GM19043 (cell line): ENCODE data around the gene DIPK1B.

Experiments
- ATAC-seq: cut with Tn5 transposase; IDR thresholded peaks from one replicate; pipeline ENCODE4 v1.9.1; 2021; ENCODE audit warnings: low read depth; ENCODE audit not compliant: unreplicated experiment

DIPK1B gene

DNA sequence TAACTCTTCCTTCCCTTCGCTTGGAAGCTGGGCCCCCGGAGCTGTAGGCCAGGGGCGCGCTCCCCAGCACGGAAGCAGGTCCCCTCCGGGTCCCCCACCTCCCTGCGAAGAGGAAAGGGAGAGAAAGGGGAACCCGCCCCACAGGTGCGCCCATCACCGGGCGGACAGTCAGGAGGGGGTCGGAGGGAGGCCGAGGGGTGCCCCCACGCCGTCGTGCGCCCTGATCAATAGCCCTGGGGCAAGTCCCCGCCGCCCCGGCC, 25.9 kb upstream of the DIPK1B start:
- no peak for ATAC-seq

DNA sequence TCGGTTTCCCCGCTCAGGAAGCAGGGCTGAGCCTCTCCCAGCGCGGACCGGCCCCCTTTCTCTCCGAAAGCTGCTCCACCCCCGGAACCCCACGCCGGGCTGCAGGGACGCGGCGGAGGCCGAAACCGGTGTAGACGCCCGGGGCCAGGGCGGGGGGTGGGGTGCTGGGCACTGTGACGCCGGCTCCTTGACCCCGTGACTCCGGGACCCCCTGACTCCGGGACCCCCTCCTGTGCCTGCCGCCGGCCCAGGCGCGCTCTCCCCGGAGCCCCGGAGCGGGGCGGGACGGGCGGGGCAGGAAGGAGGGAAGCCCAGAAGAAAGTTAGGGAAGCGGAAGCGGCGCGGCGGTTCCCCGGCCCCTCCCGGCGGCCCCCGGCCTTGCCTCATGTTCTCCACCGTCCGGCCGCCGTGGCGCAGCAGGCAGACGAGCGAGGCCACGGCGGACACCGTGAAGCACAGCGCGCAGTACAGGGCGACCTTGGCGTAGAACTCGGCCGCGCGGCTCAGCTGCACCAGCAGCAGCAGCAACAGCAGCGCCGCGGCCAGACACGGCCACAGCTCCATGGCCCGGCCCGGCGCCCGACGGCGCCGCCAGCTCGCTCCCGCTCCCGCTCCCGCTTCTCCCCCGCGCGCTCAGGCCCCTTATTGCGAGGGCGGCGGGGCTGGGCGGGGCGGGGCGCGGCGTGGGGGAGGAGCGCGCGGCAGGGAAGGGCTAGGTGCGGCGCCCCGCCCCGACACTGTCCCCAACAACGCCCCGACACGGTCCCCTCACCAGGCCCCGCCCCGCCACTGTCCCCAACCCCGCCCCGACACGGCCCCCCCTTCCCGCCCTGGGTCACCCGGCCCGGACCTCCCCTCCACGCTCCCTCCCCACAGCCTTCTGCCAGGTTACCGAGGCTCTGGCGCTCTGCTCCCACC, 25.3 kb upstream of the DIPK1B start, which contains the start of gene AGPAT2:
TSS of gene AGPAT2 (minus strand) at position 664 of the 918 bp plus-strand sequence. CDS start at position 564, 100 bp downstream.
- ATAC-seq: peak; percentile 56

DNA sequence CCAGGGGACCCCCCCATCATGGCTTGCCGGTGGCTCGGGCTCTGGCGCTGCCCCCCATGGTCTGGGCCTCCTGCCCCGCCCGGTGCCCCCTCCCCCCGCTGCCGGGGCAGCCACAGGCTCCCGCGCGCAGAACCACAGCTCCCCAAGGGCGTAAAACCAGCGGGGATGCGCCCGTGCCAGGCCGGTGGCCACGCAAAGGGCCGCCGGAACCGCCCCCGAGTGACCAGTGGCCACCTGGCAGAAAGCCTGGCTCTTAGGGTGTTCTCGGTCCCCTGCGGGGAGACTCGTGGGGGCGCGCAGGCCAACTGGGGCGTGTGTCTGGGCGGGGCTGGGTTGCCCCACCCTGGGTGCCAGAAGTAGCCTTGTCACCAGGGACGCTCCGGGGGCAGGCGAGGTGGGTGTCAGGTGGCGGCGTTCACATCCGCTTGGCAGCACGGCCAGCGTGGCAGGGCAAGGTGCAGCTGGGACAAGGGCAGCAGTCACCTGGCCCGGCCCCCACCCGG, 24.6 kb upstream of the DIPK1B start:
- no peak for ATAC-seq

DNA sequence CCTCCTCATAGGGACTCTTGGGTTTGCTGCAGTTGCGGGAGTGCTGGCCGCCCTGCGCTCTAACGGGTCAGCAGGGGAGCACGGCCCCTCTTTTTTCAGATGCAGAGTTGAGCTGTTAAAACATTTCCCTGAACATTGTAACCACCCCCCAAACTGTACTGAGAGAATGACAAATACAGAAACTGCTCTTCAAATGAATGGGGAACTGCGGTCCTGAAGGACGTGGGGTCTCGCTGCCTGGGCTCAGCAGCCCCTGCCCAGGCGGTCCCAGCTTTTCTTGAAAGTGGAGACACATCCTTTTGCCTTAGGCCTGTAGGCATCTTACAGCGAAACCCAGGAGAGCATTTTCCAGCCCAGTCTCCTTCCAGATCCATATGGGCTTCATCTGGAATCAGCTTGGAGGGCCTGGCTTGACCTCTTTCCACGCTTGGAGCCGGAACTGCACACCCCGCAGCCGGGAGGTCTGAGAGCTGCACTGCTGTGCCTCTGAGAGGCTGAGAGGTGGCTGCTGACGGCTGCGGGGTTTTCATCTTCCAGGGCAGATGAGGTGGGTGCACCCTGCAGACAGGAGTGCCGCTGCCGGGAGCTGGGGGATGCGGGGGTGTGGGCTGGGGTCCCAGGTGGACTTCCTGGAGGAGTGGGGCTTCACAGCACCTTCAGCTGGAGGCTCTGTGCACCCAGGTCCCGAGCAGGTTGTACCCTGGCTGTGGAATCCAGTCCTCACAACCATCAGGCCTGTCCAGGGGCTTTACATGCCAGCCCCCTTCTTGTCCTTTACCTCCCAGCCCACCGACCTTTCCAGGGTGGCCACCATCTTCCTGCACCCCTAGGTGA, 23.9 kb upstream of the DIPK1B start:
- ATAC-seq: no peak

DNA sequence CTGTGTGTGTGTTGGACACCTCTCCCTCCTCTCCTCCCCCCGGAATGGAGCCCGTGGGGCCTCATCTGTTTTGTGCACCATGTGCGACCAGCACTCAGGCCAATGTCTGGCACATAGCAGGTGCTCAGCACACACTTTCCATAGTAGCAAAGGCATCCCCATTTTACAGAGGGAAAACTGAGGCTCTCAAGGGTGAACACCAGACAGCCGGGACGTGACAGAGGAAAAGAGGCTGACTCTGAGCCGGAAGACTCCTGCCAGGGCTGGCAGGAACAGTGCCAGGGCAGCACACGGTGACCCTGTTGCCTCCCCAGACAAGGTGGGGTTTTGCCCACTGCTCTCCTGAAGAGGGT, 23.3 kb upstream of the DIPK1B start:
- no peak for ATAC-seq

DNA sequence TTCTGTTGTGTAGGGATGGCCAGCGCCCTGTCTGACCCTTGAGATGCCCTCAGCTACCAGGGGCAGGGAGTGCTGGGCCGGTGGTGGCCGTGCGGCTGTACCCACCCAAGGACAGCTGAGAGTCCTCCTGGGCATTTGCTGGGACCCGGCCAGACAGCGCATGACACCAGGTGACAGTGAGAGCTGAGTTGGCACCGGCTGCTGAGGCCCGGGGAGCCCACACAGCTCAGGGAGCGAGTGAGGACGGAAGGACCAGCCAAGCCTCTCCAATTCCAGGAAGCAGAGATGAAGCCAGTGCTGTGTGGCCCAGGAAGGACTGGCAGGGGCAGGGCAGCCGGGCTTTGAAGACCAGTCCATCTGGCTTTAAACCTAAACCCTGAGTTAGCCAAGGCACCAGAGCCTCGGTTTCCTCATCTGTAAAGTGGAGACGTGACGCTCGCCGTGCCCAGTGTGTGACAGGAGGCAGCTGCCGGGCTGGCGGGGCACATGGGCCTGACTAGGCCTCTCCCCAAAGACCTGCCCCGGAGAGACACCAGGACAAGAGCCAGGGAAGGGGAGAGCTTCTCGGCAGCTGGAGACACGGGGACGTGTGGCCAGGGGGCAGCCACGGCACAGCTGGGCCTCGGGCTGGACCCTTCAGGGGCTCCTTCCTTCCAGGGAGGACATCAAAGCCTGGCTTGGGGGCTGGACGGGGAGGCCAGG, 22.1 kb upstream of the DIPK1B start:
- no peak for ATAC-seq

DNA sequence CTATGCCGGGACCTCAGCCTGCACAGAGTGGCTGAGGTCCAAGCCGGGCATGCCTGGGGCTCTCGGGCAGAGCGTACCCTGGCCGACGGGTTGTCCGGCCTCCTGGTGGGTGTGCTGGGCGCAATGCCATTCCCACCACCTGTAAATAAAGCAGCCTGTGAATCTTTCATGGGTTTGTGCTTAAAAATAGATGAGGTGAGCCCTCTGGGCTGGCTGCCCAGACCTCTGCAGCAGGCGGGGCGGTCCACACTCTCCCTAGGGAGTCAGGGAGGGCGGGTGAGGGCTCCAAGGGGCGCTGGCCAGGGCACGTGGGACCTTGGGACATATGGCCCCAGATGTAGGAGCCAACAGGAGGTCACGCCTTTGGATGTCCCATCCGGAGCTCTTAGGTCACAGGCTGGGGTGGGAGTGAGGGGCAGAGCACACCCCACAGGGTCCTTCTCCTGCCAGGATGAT, 21.5 kb upstream of the DIPK1B start:
- no peak for ATAC-seq

DNA sequence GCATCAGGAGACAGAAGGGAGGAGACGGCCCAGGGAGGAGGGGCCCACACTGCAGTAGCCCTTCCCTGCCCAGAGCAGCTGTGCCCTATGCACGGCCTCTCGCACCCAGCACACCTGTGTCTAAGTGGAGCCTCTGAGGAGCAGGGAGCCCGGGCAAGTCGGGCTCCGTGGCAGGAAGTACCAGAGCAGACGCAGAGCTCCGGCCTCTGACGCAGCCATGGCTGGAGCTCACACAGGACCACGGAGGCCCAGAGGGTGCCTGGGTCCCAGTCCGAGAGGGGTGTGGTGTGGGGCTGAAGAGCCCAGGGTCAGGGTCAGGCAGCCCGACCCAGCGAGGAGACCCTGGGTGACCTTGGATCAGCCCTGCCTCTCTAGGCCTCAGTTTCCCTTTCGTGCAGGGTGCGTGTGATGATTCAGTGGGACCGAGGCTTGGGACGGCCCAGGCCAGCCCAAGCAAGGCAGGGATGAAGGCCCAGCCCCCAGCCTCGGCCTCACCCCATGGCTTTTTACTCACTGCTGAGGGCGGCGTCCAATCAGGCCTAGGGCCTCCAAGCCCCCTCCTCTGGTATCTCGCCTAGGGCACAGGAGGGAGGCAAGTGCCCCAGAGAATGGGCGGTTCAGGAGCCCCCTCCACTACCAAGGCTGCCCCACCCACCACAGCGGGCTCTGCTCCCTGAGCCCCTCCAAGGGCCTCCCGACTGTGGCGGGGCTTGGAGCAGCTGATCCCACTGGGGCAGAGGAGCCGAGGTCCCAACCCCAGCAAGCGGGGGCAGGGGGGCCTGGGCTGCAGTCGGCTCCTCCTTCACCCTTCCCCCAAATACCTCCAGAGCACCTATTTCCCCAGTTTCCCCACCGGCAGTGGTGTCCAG, 20.8 kb upstream of the DIPK1B start:
- ATAC-seq: no peak

DNA sequence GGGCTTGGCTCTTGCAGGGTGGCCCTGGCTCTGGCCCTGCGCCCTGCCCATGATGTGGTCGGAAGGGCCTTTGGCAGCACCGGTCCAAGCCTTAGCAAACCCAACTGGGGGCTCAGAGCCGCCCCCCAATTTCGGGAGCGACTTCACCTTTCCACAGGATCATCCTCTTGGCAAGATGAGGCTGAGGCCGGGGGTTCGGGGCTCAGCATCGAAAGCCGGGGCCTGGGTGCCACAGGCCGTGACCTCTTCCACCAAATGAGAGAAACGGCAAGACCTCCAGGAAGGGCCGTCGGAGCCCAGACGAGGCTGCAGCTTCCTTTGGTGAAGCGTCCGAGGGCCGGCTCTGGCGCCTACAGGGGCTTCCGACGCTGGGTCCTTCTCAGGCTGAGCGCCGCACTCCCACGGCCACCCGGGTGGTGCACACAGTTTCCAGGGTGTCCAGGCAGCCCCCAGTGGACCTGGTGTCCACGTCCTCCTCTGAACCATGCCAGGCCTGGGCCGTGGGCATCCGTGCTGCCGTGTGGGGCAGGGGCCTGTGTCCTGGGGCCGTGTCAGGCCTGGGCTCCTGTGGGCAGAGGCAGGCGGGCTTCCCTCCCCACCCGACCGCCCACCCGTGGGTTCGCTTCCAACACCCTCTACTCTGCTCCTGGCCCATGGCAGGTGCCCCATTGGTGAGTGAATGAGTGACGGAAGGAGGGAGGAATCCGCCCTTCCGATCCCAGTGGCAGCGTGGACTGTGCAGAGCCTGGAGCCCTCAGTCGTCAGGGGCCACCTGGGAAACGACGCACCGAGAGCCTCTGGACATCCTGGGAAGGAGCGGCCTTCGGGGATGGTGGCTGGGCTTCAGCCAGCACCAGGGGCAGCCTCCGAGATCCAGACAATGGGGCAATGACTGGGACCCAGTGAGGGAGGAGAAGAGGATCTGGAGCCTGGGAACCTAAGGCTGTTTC, 19.9 kb upstream of the DIPK1B start:
- ATAC-seq: no peak

DNA sequence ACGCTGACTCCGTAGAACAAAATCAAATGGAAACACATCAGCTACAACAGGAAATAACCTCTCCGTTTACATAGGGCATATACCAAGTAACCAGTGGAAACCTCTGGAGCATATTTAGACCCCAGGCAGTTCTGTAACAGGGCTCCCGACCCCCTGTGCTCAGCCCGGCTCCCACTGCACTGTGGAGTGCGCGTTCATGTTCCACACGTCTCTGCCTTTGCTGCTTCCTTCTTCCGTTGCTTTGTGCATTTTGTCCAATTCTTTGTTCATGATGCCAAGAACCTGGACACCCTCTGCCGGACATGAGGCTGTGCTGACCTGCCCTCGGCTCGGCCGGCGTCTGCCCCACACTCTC, 19.3 kb upstream of the DIPK1B start:
- no peak for ATAC-seq

DNA sequence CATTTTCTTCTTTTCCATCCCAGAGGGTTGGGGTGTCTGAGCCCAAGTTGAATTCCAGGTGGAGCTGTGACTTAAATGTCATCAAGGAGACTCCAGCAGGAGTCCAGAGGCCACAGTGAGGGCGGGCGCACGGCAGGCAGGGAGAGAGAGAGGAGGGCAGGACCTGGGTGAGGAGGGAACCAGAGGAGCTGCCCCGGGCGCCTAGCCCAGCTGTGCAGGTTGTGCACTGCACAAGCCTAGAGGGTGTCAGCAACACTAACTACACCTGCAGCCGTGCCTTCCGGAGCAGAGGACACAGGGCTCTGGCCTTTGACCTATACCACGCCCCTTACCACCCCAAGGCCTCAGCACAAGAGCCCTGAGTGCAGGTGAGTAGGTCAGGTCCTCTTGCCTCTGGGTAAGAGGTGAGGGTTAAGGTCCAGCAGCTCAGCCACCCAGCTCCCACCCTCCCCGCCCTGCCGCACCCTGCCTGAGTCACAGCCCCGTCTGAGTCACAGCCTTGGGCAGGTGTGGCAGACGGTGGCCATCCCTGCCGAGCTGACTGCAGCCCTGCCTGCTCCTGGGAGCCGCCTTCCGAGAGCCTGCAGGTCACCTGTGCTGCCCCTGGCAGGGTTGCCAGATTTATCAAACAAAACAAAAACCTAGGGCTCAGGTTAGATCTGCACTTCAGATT, 18.7 kb upstream of the DIPK1B start:
- no peak for ATAC-seq

DNA sequence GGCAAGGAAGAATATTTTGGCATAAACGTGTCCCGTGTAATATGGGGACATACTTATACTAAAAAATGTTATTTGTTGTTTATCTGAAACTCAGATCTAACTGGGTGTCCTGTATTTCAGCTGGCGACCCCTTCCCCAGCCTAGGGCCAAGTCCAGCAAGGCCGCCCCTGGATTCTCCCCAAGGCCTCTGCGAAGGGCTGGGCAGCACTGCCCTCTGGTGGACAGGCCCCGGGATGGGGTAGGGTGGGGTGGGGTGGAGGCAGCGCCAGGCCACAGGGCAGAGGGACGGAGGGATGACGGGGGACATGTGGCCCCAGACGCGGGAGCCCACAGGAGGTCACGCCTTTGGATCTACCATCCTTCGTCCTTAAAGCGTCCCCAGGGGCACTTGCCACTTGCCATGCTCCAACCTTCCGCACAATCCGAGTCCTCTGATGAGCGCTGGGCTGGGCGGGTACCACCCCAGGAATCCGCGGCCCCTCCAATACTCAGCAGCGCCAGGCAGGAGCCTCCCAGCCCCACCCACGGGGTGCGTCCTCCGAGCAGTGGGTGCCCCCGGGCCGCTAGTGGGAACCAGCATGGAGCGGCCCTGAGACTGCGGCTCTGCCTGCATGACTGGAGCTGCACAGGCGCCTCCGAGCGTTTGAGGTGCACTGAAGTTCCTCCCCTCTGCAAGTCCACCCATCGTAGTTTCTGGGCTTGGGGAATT, 18.1 kb upstream of the DIPK1B start:
- ATAC-seq: no peak

DNA sequence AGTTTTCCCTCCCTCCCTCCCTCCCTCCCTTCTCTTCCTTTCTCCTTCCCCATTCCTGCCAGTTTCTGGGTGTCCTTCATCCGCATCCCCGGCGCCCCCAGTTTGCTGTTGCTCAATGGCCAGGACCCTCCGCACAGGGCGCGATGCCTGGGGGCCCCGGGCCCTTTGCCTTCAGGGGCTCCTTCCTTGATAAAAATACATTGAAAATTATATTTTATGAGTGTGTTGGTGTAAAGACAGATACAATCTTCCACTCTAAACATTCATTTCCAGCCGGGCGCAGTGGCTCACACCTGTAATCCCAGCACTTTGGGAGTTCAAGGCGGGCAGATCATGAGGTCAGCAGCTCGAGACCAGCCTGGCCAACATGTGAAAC, 17.5 kb upstream of the DIPK1B start:
- ATAC-seq: no peak

DNA sequence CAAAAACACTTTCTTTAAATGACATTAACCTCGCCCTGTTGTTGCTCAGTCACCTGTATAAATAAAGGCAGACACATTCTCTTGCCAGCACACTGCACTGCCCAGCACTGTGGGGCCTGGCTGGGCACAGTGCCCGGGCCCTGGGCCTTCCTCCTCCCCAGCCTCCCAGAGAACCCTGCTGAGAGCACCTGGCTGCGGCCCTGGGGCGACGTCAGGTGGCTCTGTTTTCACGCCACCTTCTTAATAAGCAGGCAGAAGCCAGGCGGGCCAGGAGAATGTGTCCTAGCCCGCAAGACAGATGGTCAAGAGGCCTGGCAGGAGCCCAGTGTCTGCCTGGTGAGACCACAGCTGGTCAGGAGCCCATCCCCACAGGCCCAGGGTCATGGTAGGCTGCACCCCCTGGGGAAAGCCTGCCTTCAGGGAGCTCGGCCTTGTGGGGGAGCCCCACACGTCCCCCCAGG, 16.9 kb upstream of the DIPK1B start:
- ATAC-seq: no peak

DNA sequence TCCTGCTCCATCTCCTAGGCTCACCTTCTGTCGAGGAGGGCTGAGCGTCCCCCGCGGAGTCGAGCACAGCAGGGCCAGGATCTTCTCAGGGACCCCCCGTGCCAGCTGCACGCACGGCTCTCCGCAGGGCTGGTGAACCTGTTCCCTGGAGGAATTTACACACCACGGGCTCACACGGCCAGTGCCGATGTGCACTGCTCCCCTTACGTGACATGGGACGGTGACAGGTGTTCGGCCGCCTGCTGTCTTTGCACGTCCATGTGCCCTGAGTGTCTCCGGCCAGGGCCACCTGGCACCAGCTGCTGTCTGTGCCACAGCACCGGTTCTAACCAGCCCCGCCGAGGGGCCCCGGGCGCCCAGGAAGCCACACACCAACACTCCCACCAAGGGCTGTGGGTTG, 16.4 kb upstream of the DIPK1B start:
- no peak for ATAC-seq

DNA sequence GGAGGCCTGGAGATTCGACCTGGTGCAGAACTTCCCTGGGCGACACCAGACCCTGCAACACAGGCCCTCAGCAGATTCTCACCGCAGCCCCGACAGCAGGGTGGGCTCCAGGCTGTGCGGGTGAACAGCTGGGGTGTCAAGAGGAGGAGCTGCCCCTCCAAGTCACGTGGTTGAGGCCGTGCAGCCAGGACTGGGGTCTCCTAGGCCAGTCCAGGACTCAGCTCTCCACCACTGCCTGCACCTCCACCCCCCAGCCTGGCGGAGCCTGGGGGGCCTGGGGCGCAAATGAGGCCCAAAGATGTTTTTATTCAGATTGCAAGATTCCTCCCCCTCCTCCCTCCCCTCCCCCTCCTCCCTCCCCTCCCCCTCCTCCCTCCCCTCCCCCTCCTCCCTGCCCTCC, 15.9 kb upstream of the DIPK1B start:
- ATAC-seq: no peak

DNA sequence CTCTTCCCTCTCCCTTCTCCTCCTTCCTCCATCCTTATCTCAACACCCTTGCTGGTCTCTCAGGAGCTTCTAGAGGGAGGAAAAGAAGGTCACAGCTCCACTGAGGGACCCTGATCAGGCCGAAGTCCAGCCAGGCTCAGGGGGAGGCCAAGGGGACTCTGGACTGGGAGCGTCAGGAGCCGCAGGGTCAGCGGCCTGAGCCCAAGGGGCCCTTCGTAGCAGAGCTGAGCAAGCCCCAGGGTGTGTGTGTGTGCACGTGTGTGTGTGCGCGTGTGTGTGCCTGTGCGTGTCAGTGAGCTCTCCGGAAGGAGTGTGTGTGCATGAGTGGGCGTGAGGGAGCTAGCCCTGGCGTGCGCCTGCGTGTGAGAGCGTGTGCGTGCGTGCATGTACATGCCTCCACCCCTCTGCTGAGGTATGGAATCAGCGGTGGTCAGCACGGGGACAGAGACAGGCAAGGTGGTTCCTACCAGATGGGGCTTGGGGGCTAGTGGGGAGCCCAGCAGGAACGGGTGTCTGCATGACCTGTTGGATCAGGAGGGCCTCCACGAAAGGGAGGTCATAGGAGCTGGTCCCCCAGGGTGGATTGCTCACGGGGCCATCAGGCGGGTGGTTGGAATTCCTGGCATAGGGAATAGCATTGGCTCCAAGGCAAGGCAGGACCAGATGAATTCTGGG, 15.1 kb upstream of the DIPK1B start:
- no peak for ATAC-seq
